ENCODE data around the gene HOXA6.

HOXA6 gene

GRCh38 chr7:27130540-27131389 is 16.8 kb downstream of the HOXA6 start, which contains the start of gene HOXA4:
HOXA4 (minus strand) TSS chr7:27130757; CDS start chr7:27130733, 24 bp downstream.
- Histone ChIP-seq H3K36me3 (ENCODE audit: control insufficient read depth, insufficient read depth, low read length) (no peaks in the 10 kb centered on the region), H3K4me3 (ENCODE audit: low read depth, low read length) (peak within 1 kb of the TSS; percentile 40), H3K9me3 (ENCODE audit: control insufficient read depth, insufficient read depth, low read length) (no peaks in the 10 kb centered on the region), H3K4me1 (ENCODE audit: control insufficient read depth, insufficient read depth, low read length) (no peaks in the 10 kb centered on the region), H3K9ac (ENCODE audit: low read depth, low read length) (no peak within 1 kb of the TSS), H3K27me3 (ENCODE audit: control insufficient read depth, insufficient read depth, low read length) (peaks cover 92% of the 10 kb centered on the region)

- no peaks in the 10 kb centered on the region for H3K4me1 ChIP-seq (ENCODE audit: control insufficient read depth, insufficient read depth, low read length)
- no peaks in the 10 kb centered on the region for H3K9me3 ChIP-seq (ENCODE audit: control insufficient read depth, insufficient read depth, low read length)
- H3K27me3 ChIP-seq (ENCODE audit: control insufficient read depth, insufficient read depth, low read length): peaks cover 92% of the 10 kb centered on the region
- no peak overlapping the region for H3K9ac ChIP-seq (ENCODE audit: low read depth, low read length)
- H3K36me3 ChIP-seq (ENCODE audit: control insufficient read depth, insufficient read depth, low read length): no peaks in the 10 kb centered on the region
- H3K4me3 ChIP-seq (ENCODE audit: low read depth, low read length): peak overlapping the region; percentile 3
Measured at GRCh38 chr7:27129729-27130539, 17.6 kb downstream of the HOXA6 start.

GRCh38 chr7:27128776-27129728 is 18.5 kb downstream of the HOXA6 start:
- Histone ChIP-seq H3K9me3 (ENCODE audit: control insufficient read depth, insufficient read depth, low read length) (no peaks in the 10 kb centered on the region), H3K36me3 (ENCODE audit: control insufficient read depth, insufficient read depth, low read length) (no peaks in the 10 kb centered on the region), H3K27me3 (ENCODE audit: control insufficient read depth, insufficient read depth, low read length) (peaks cover 92% of the 10 kb centered on the region), H3K4me1 (ENCODE audit: control insufficient read depth, insufficient read depth, low read length) (no peaks in the 10 kb centered on the region), H3K9ac (ENCODE audit: low read depth, low read length) (no peak overlapping the region), H3K4me3 (ENCODE audit: low read depth, low read length) (peak overlapping the region; percentile 3)

GRCh38 chr7:27128034-27128433 is 19.5 kb downstream of the HOXA6 start:
- H3K9me3 ChIP-seq (ENCODE audit: control insufficient read depth, insufficient read depth, low read length): no peaks in the 10 kb centered on the region
- peak overlapping the region; percentile 14 for H3K4me3 ChIP-seq (ENCODE audit: low read depth, low read length)
- no peaks in the 10 kb centered on the region for H3K36me3 ChIP-seq (ENCODE audit: control insufficient read depth, insufficient read depth, low read length)
- H3K9ac ChIP-seq (ENCODE audit: low read depth, low read length): no peak overlapping the region
- H3K27me3 ChIP-seq (ENCODE audit: control insufficient read depth, insufficient read depth, low read length): peaks cover 92% of the 10 kb centered on the region
- H3K4me1 ChIP-seq (ENCODE audit: control insufficient read depth, insufficient read depth, low read length): no peaks in the 10 kb centered on the region

GRCh38 chr7:27126596-27127327 is 20.8 kb downstream of the HOXA6 start:
- H3K9ac ChIP-seq (ENCODE audit: low read depth, low read length): no peak overlapping the region
- H3K4me1 ChIP-seq (ENCODE audit: control insufficient read depth, insufficient read depth, low read length): no peaks in the 10 kb centered on the region
- peaks cover 92% of the 10 kb centered on the region for H3K27me3 ChIP-seq (ENCODE audit: control insufficient read depth, insufficient read depth, low read length)
- H3K9me3 ChIP-seq (ENCODE audit: control insufficient read depth, insufficient read depth, low read length): no peaks in the 10 kb centered on the region
- no peaks in the 10 kb centered on the region for H3K36me3 ChIP-seq (ENCODE audit: control insufficient read depth, insufficient read depth, low read length)
- H3K4me3 ChIP-seq (ENCODE audit: low read depth, low read length): no peak overlapping the region

- Histone ChIP-seq H3K36me3 (ENCODE audit: control insufficient read depth, insufficient read depth, low read length) (no peaks in the 10 kb centered on the region), H3K4me1 (ENCODE audit: control insufficient read depth, insufficient read depth, low read length) (no peaks in the 10 kb centered on the region), H3K9ac (ENCODE audit: low read depth, low read length) (no peak overlapping the region), H3K27me3 (ENCODE audit: control insufficient read depth, insufficient read depth, low read length) (peaks cover 92% of the 10 kb centered on the region), H3K9me3 (ENCODE audit: control insufficient read depth, insufficient read depth, low read length) (no peaks in the 10 kb centered on the region), H3K4me3 (ENCODE audit: low read depth, low read length) (no peak overlapping the region)
Measured at GRCh38 chr7:27125986-27126394, 21.6 kb downstream of the HOXA6 start.

GRCh38 chr7:27124902-27125689 is 22.5 kb downstream of the HOXA6 start:
- Histone ChIP-seq H3K4me1 (ENCODE audit: control insufficient read depth, insufficient read depth, low read length) (no peaks in the 10 kb centered on the region), H3K9me3 (ENCODE audit: control insufficient read depth, insufficient read depth, low read length) (no peaks in the 10 kb centered on the region), H3K27me3 (ENCODE audit: control insufficient read depth, insufficient read depth, low read length) (peaks cover 100% of the 10 kb centered on the region), H3K9ac (ENCODE audit: low read depth, low read length) (no peak overlapping the region), H3K4me3 (ENCODE audit: low read depth, low read length) (peak overlapping the region; percentile 33), H3K36me3 (ENCODE audit: control insufficient read depth, insufficient read depth, low read length) (no peaks in the 10 kb centered on the region)

GRCh38 chr7:27124096-27124901 is 23.3 kb downstream of the HOXA6 start:
- Histone ChIP-seq H3K4me1 (ENCODE audit: control insufficient read depth, insufficient read depth, low read length) (no peaks in the 10 kb centered on the region), H3K27me3 (ENCODE audit: control insufficient read depth, insufficient read depth, low read length) (peaks cover 100% of the 10 kb centered on the region), H3K9me3 (ENCODE audit: control insufficient read depth, insufficient read depth, low read length) (no peaks in the 10 kb centered on the region), H3K4me3 (ENCODE audit: low read depth, low read length) (peak overlapping the region; percentile 33), H3K9ac (ENCODE audit: low read depth, low read length) (no peak overlapping the region), H3K36me3 (ENCODE audit: control insufficient read depth, insufficient read depth, low read length) (no peaks in the 10 kb centered on the region)

GRCh38 chr7:27123477-27124053 is 24.0 kb downstream of the HOXA6 start:
- H3K9ac ChIP-seq (ENCODE audit: low read depth, low read length): no peak overlapping the region
- peak overlapping the region; percentile 33 for H3K4me3 ChIP-seq (ENCODE audit: low read depth, low read length)
- no peaks in the 10 kb centered on the region for H3K4me1 ChIP-seq (ENCODE audit: control insufficient read depth, insufficient read depth, low read length)
- H3K27me3 ChIP-seq (ENCODE audit: control insufficient read depth, insufficient read depth, low read length): peaks cover 100% of the 10 kb centered on the region
- no peaks in the 10 kb centered on the region for H3K9me3 ChIP-seq (ENCODE audit: control insufficient read depth, insufficient read depth, low read length)
- H3K36me3 ChIP-seq (ENCODE audit: control insufficient read depth, insufficient read depth, low read length): no peaks in the 10 kb centered on the region

Data from iPS-15b (cell line).